GM23338 (cell line): Measurements from ENCODE around the gene ADD1.
"Not testable (repeated sequence)": the region's sequence is repeated elsewhere in the genome, so short reads cannot be mapped to it uniquely, and the experiment has no call there.

Experiments
- CREB1 ChIP-seq: fragments of 250-450 bp; sonication (Bioruptor Pico); IDR thresholded peaks from 2 replicates; pipeline ENCODE4 v1.5.0; 2020; ENCODE audit warnings: low read depth, mild to moderate bottlenecking, moderate library complexity
- EZH2 ChIP-seq: fragments of 200-600 bp; sonication (generic); IDR thresholded peaks from one replicate; pipeline ENCODE4 v1.8.0; 2017; ENCODE audit warnings: antibody characterized with exemption, mild to moderate bottlenecking, low read depth; ENCODE audit not compliant: unreplicated experiment

- not testable (repeated sequence) for TF ChIP-seq CREB1 (CRISPR knock-in tag); EZH2
Measured at GRCh38 chr4:2916696-2917095, 73.1 kb downstream of the ADD1 start.
